Measurements from ENCODE around the gene HSPG2.
"Not testable (repeated sequence)": the region's sequence is repeated elsewhere in the genome, so short reads cannot be mapped to it uniquely, and the experiment has no call there.

The HSPG2 gene

DNA sequence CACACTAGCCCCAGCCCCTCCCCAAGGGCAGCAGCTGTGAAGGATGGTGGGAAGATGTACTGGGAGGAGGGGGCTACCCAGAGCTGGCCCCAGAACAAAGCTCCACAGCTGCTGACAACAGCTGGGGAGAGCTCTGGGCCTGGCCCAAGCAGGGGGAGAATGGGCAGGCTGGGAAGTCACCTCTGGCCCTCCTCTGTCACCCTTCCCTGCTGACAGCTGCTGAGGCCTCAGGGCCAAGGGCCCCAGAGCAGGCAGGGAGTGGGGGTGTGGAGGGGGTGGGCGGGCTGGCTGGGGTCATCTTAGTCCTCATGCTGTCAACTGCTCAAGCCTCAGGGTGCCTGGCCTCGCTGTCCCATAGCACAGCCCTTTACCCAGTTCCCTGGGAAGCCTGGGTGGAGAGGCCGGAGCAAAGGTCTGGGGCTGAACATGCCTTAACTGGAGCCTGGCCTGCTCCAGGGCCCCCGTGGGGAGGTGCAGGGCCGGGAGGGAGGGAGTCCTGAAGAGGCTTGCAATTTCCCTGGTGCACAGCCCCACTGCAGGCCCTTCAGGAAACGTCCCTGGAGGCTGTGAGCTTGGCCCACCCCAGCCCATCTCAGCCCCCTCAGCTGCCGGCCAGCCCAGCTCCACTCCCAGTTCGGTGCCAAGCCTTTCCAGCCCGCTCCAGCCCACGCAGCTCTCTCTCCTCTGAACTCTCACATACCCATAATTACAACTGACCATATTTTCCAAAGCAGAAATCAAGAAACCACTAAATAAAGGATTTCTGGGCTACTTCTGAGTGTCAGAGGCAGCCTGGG lies 25.7 kb downstream of the HSPG2 start:
- no peak for DNase-seq

DNA sequence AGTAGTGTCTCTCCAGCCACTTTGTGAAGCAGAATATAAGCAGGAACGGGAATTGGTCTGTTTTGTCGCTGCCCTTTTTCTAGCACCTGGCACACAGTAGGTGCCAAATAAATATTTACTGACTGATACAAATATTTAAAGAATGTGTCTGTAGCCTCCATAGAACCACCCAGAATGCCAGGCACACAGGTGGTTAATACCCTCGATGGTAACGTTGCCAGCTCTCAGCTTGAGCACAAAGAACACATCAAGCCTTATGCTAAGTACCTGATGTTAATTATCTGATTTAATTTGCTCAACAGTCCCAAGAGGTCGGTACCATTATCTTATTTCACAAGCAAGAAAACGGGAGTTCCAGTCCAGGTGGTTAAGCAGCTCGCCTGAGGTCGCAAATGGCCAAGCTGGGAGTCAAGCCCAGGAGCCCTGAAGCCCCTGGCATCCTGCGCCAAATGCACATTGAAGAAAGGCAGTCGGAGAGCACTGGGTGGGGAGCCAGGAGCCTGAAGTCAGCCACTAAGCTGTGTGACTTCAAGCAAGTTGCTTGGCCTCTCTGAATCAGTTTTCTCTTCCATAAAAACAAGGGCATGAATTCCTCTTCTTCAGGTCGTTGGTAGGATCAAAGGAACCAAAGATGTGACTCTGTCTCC lies 26.4 kb downstream of the HSPG2 start:
- no peak for DNase-seq

GRCh38 chr1:21909787-21910503 lies 27.2 kb downstream of the HSPG2 start:
- no peak for DNase-seq

GRCh38 chr1:21909286-21909759 lies 27.8 kb downstream of the HSPG2 start:
- no peak for DNase-seq

DNA sequence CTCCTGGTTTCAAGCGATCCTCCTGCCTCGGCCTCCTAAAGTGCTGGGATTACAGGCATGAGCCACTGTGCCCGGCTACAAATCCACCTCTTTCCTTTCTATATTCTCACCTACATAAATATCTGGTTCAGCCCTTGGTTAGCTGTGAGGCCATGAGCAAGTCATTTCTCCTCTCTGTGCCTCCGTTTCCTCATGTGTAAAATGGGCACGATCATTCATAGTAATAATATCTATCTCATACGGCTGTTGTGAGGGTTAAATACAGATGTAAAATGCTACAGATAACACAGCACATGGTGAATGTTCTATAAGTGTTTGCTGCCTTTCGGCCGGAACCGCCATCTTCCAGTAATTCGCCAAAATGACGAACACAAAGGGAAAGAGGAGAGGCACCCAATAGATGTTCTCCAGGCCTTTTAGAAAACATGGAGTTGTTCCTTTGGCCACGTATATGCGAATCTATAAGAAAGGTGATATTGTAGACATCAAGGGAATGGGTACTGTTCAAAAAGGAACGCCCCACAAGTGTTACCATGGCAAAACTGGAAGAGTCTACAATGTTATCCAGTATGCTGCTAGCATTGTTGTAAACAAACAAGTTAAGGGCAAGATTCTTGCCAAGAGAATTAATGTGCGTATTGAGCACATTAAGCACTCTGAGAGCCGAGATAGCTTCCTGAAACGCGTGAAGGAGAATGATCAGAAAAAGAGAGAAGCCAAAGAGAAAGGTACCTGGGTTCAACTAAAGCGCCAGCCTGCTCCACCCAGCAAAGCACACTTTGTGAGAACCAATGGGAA lies 29.2 kb downstream of the HSPG2 start:
- not testable (repeated sequence) for DNase-seq

DNA sequence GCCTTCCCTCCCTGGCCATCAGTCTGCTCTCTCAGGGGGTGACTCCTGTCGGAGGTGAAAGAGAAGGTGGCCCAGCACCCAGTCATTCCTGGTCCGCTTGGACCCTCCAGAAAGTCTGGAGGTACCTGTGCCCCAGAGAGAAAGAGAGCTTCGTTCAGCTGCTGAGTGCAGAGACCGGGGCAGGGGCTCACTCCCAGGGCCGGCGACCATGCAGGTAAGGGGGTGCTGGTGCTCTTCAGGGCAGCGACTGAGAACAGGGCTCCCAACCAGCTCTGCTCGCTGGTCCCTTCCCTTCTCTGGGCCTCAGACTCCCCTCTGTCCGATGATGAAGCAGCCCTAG lies 30.1 kb downstream of the HSPG2 start:
- no peak for DNase-seq

DNA sequence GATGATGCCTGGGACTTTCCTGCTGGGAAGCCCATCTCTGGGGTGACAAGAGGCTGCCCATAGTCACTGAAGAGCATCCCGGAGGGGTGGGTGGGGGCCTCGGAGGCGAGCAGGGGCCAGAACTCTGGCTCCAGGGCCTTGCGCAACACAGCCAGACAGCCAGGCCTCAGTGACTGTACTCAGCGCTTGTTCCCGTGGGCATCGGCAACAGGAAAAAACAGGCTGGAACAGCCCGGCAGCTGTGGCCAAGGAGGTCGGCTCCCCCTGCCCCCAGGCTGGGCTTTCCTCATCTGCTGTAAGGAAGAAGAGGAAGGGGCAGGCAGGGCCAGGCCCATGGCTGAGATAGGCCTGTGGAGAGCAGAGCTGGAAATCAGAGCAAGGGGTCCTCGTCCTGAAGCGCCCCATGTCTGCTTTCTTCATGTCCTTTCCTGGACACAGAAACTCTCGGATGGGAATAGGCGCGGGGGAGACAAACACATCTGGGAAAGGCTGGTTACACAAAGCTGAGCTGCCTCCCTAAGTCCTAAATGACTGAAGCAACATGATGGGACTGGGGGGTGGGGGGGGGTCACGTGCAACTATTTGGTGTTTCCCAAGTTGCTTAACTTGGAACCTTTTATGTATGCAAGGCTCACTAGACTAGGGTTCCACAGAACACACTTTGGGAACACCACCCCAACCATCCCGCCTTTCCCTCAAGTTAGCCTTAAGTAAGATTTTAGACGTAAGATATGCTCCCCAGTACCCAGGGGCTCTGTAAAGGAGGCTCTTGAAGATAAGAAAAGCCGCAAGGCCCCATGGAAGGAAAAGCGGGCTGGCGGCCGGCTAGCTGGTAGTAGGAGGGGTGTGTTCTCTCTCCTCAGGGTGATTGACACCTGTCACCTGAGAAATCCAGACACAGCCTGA lies 30.7 kb downstream of the HSPG2 start:
- no peak for DNase-seq

GRCh38 chr1:21904704-21905520 lies 32.2 kb downstream of the HSPG2 start:
- no peak for DNase-seq

GRCh38 chr1:21904454-21904703 lies 32.7 kb downstream of the HSPG2 start:
- no peak for DNase-seq

DNA sequence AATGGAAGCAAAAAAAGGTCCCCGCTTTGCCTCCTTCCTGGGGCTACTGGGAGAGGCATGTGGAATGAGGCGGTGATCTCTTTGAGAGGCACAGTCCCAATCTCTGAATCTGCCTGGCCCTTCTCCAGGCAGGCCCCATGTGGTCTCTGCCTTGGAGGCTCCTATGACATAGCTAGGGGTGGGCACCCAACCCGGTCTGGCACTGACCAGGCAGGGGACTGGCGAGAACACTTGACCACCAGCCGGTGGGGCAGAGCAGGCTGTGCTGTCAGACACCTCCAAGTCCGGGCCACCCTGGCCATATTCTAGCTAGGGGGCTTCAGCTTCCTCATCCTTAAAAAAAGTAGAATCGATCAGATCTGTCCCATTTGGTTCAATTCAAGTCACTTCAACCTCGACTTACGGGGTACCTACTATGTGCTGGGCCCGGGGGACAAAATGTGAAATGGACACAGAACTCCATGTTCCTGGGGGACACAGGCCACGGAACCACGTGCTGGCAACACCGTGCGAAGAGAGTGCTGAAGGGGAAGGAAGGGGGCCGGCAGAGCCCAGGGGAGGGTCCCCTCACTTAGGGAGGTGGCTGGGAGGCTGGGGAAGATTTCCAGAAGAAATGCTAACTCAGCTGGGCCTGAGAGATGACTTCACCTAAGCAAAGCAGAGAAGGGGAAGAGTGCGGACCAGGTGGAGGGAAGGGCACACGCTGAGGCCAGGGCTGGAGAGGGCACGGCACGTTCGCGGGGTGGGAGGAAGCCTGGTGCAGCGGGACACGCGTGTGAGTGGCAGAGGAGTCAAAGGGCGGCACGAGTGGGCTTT lies 33.3 kb downstream of the HSPG2 start:
- no peak for DNase-seq

- DNase-seq, result no peak
Observed at GRCh38 chr1:21902026-21903012, 34.8 kb downstream of the HSPG2 start.

- no peak for DNase-seq
Observed at GRCh38 chr1:21901473-21901847, 35.6 kb downstream of the HSPG2 start.

DNA sequence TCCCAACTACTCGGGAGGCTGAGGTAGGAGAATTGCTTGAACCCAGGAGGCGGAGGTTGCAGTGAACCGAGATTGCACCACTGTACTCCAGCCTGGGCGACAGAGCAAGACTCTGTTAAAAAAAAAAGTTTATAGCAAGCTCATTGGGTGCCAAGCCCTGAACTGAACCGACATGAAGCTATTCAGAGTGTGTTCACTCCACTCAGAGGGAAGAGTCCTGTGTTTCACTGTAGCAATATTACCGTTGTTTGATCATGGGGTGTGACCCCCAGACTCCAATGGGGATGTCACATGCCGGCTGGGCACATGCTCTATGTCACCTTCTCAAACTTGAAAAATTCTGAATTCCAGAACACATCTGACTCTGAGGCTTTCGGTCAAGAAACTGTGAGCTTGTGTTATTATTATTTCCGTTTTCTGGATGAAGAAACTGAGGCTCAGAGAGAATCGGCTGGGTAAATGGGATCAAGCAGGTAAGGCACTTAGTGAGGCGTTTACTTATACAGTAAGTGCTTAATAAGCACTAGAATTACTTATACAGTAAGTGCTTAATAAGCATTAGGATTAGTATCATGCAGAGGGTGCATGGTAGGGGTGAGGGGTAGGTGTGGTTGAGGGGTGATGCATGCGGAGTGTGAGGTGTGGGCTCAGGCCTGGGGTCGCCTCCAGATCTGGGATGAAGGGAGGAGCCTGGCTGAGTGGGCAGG lies 36.2 kb downstream of the HSPG2 start:
- no peak for DNase-seq

DNA sequence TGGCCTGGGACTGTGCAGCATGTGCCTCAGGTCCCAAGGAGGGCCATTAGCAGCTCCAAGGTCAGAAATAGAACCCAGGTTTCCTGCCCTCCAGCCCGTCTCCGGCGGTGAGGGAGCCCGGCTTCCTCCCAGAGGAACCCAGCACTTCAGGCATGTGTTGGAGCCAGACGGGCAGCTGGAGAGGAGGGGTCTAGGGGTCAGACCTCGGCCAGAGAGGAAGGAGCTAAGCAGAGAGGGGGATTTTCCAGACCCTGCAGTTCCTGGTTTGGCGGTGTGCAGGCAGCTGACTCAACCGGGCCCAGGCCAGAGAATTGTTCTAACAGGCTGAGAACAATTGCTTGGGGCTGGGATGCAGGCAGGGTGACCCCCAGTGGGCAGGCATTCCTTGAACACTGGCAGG lies 37.1 kb downstream of the HSPG2 start:
- no peak for DNase-seq

DNA sequence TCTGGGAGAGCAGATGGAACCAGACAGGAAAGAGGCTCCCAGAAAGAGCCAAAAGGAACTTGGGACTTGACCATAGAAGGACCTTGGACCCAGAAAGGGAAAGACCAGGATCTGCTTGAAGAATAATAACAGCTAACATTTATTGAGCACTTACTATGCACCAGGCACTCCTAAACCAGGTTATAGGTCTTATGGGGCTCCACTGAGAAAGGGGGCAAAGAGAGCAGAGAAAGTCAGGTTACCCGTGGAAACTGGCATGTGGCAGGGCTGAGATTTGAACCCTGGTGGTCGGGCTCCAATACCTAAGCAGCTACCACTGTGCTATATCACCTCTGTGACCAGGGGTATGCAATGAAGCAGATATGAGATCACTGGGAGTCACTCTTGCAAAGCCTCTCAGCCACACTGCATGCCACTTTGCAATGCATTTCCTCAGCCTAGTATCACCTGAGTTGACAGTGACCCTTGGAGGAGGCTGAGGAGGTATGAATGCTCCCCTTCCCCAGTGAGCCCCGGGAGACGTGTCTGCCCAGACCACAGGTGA lies 37.8 kb downstream of the HSPG2 start:
- DNase-seq, result no peak

DNA sequence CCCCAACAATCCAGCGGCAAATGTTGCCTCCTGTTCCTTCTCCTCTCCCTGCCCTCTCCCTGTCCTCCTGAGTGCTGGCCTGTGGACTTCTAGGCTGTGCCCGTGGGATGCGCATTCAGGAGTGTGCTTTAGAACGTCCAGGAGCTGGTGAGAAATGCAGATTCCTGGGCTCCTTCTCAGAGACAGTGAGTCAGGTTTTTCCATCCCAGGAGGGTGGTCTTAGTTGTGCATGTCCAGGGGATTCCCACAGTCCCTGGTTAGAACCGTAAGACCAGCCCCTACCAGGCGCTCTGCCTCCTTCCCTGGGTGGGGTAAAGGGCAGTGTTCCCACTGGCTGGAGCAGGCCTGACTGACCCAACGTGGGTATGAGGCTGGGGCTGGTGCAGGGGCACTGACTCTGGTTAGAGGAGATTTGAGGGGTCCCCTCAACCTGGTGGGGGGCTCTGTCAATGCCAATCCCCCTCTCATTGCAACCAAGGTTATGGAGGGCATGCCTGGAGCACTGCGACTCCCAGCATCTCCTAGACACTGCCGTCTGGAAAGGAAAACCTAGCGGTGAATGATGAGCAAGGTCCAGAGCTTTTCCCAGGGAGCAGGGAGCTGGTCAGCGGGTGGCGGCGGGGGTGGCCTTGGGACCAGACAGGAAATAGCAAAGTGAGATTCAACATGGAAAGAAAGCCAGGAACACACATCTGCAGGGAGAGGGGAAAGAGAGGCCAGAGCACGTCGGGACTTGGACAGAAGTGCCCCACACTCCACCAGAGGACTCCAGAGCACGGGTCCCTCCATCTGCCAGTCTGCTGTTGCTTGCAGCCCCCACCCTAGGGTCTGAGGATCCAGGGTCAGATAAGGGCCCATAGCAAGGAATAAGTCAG lies 38.5 kb downstream of the HSPG2 start:
- no peak for DNase-seq

DNA sequence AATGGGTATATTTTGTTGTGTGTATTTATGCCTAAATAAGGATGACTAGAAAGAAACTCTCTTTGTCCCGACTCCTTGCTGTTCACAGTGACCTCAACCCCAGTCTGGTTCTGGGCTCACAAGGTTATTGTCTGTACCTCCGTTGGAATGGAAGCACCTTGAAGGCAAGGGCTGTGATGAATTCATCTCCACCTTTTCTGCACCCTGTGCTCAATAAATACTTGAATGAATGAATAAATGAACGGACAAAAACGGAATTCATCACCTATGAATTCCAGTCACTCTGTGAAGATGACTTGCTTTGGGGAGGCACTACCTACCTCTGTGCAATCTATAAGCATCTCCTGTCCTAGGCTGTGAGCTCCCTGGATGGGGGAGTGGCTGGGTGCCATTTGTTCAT lies 39.3 kb downstream of the HSPG2 start:
- no peak for DNase-seq

Measured in SHP77 treated with DMSO at 0.1 percent for 48 hours (cell line).